ENCODE measurements around the gene CDKAL1. TPM values are rescaled to one million over a fixed set of nuclear protein-coding genes. Genes with fewer than 3 reads are reported as not detected.
A peak's percentile ranks its signal among the peaks of the same experiment; 100 is the strongest.

CDKAL1 gene
- total and polyA plus RNA-seq, 2 donors (not counting 3 experiments of a cell fraction or from before 2014, with no cell fraction given), result 6.1 to 20.5 TPM

- Histone ChIP-seq H3K36me3 (ENCODE audit: control insufficient read depth in 2 of 2, extremely low read depth in 1 of 2, insufficient read depth in 2 of 2, low read length in 2 of 2) (no peaks in the 10 kb centered on the region), H3K9me3 (replicated peaks; ENCODE audit: control insufficient read depth, insufficient read depth, low read length) (no peaks in the 10 kb centered on the region), H2AFZ (ENCODE audit: low read depth, low read length) (no peak overlapping the region), H3K9me1 (replicated peaks; ENCODE audit: control insufficient read depth, extremely low read depth, insufficient read depth, low read length) (no peaks in the 10 kb centered on the region), H3K27ac (ENCODE audit: insufficient read depth, low read depth, low read length) (no peak overlapping the region), H3K27me3 (ENCODE audit: control insufficient read depth in 2 of 2, insufficient read depth in 2 of 2, low read length in 2 of 2) (no peaks in the 10 kb centered on the region), H4K20me1 (replicated peaks; ENCODE audit: control insufficient read depth, extremely low read depth, insufficient read depth, low read length) (no peaks in the 10 kb centered on the region), H3K4me2 (ENCODE audit: insufficient read depth, low read length) (no peak overlapping the region), H3K4me1 (ENCODE audit: control insufficient read depth, extremely low read depth, insufficient read depth, low read length) (peaks cover 6% of the 10 kb centered on the region), H3K4me3 (replicated peaks in 1 of 3; ENCODE audit: insufficient read depth in 1 of 3, low read depth in 1 of 3, low read length in 3 of 3) (no peak overlapping the region), H3K9ac (replicated peaks; ENCODE audit: extremely low read depth, insufficient read depth, low read length) (no peak overlapping the region), H3K79me2 (ENCODE audit: control insufficient read depth, insufficient read depth, low read length) (no peaks in the 10 kb centered on the region)
- no TSS peak for BruUV-seq (replicated peaks)
- POLR2A ChIA-PET, result no interaction called here
- DNase-seq (ENCODE audit: low read depth, low spot score) (peak; percentile 35), FAIRE-seq (peak; percentile 78)
- peak; percentile 55 for TF ChIP-seq FOS (IDR thresholded peaks at IDR 0.05; ENCODE audit: borderline replicate concordance, insufficient read depth, low read length)
- TF ChIP-seq GATA2 (IDR thresholded peaks at IDR 0.05; ENCODE audit: insufficient read depth, insufficient read length, low read depth, low read length), result no peak
- CTCF ChIA-PET, result no interaction called here
- intact Hi-C loops (cut with micrococcal nuclease) (no loop called here), dilution Hi-C loops (cut with MboI; ENCODE audit: extremely low pct_ligation_motif_present, low sequenced_read_pairs) (no loop called here)
Observed at GRCh38 chr6:20919677-20920385, 385.6 kb downstream of the CDKAL1 start.

GRCh38 chr6:20921578-20921977 lies 387.3 kb downstream of the CDKAL1 start:
- intact Hi-C loops (cut with micrococcal nuclease) (no loop called here), dilution Hi-C loops (cut with MboI; ENCODE audit: extremely low pct_ligation_motif_present, low sequenced_read_pairs) (no loop called here)
- no peak for FAIRE-seq
- H3K36me3 ChIP-seq (ENCODE audit: control insufficient read depth in 2 of 2, extremely low read depth in 1 of 2, insufficient read depth in 2 of 2, low read length in 2 of 2), result no peaks in the 10 kb centered on the region
- TF ChIP-seq EZH2 (IDR thresholded peaks at IDR 0.05; ENCODE audit: borderline replicate concordance, low read depth, low read length, severe bottlenecking) (no peak), POLR2A (IDR thresholded peaks at IDR 0.05; ENCODE audit: low read depth, low read length) (no peak), JUN (IDR thresholded peaks at IDR 0.05; ENCODE audit: borderline replicate concordance, insufficient read depth, insufficient read length, low read depth) (no peak), MAX (IDR thresholded peaks at IDR 0.05; ENCODE audit: insufficient read depth, insufficient read length) (no peak), MYC (IDR thresholded peaks at IDR 0.05; ENCODE audit: low read depth, low read length) (no peak), FOS (IDR thresholded peaks at IDR 0.05; ENCODE audit: borderline replicate concordance, insufficient read depth, low read length) (no peak), POLR2AphosphoS5 (IDR thresholded peaks at IDR 0.05; ENCODE audit: insufficient read depth, low read depth, low read length) (no peak), GATA2 (IDR thresholded peaks at IDR 0.05; ENCODE audit: insufficient read depth, insufficient read length, low read depth, low read length) (no peak), CTCF (IDR thresholded peaks at IDR 0.05; ENCODE audit: extremely low read depth in 1 of 2, insufficient read depth in 1 of 2, low read depth in 1 of 2, low read length in 2 of 2) (no peak)
- H3K4me3 ChIP-seq (replicated peaks in 1 of 3; ENCODE audit: insufficient read depth in 1 of 3, low read depth in 1 of 3, low read length in 3 of 3), result no peak overlapping the region
- no peaks in the 10 kb centered on the region for H3K9me3 ChIP-seq (replicated peaks; ENCODE audit: control insufficient read depth, insufficient read depth, low read length)
- H4K20me1 ChIP-seq (replicated peaks; ENCODE audit: control insufficient read depth, extremely low read depth, insufficient read depth, low read length), result no peaks in the 10 kb centered on the region
- peaks cover 6% of the 10 kb centered on the region for H3K4me1 ChIP-seq (ENCODE audit: control insufficient read depth, extremely low read depth, insufficient read depth, low read length)
- H3K9me1 ChIP-seq (replicated peaks; ENCODE audit: control insufficient read depth, extremely low read depth, insufficient read depth, low read length), result no peaks in the 10 kb centered on the region
- H3K79me2 ChIP-seq (ENCODE audit: control insufficient read depth, insufficient read depth, low read length), result no peaks in the 10 kb centered on the region
- H3K9ac ChIP-seq (replicated peaks; ENCODE audit: extremely low read depth, insufficient read depth, low read length), result no peak overlapping the region
- ChIA-PET CTCF (no interaction called here), POLR2A (no interaction called here)
- no peak overlapping the region for H3K4me2 ChIP-seq (ENCODE audit: insufficient read depth, low read length)
- no peak for DNase-seq (ENCODE audit: low read depth, low spot score)
- H2AFZ ChIP-seq (ENCODE audit: low read depth, low read length), result no peak overlapping the region
- H3K27me3 ChIP-seq (ENCODE audit: control insufficient read depth in 2 of 2, insufficient read depth in 2 of 2, low read length in 2 of 2), result no peaks in the 10 kb centered on the region
- no peak overlapping the region for H3K27ac ChIP-seq (ENCODE audit: insufficient read depth, low read depth, low read length)
- no TSS peak for BruUV-seq (replicated peaks)
